ENCODE results near the gene TJP3. TPM values are rescaled to one million over a fixed set of nuclear protein-coding genes. Genes with fewer than 3 reads are reported as not detected.
"Not testable (repeated sequence)": the region's sequence is repeated elsewhere in the genome, so short reads cannot be mapped to it uniquely, and the experiment has no call there.

TJP3 gene
- total and polyA plus RNA-seq, 4 donors = 18.4 to 57.8 (median 49.6) TPM

GRCh38 chr19:3664879-3665642 is 43.1 kb upstream of the TJP3 start:
- Histone ChIP-seq H3K4me1 (ENCODE audit: control insufficient read depth in 5 of 5, insufficient read depth in 5 of 5, low read length in 5 of 5) (peaks cover 0 to 4% (median 0%) of the 10 kb centered on the region in 5 donors), H3K36me3 (ENCODE audit: control insufficient read depth in 4 of 4, insufficient read depth in 4 of 4, low read length in 4 of 4) (peaks cover 0 to 30% (median 23%) of the 10 kb centered on the region in 4 donors), H3K9me3 (ENCODE audit: control insufficient read depth in 4 of 4, insufficient read depth in 3 of 4, low read length in 3 of 4) (no peaks in the 10 kb centered on the region), H3K9ac (ENCODE audit: insufficient read depth in 1 of 2, low read length in 2 of 2) (no peak overlapping the region), H3K4me3 (no peak overlapping the region), H3K27me3 (ENCODE audit: control insufficient read depth in 3 of 3, insufficient read depth in 3 of 3, low read length in 2 of 3) (no peaks in the 10 kb centered on the region), H3K27ac (ENCODE audit: low read depth in 1 of 2, low read length in 1 of 2) (no peak overlapping the region)
- DNase-seq = no peak
- 86 to 91% methylated on average over 19 of the region's 19 CpGs for WGBS, 2 donors
- TF ChIP-seq CTCF (IDR thresholded peaks at IDR 0.05; ENCODE audit: control extremely low read depth, extremely low read depth) = no peak
- no peak for ATAC-seq (ENCODE audit: insufficient read depth, low FRiP score)

DNA sequence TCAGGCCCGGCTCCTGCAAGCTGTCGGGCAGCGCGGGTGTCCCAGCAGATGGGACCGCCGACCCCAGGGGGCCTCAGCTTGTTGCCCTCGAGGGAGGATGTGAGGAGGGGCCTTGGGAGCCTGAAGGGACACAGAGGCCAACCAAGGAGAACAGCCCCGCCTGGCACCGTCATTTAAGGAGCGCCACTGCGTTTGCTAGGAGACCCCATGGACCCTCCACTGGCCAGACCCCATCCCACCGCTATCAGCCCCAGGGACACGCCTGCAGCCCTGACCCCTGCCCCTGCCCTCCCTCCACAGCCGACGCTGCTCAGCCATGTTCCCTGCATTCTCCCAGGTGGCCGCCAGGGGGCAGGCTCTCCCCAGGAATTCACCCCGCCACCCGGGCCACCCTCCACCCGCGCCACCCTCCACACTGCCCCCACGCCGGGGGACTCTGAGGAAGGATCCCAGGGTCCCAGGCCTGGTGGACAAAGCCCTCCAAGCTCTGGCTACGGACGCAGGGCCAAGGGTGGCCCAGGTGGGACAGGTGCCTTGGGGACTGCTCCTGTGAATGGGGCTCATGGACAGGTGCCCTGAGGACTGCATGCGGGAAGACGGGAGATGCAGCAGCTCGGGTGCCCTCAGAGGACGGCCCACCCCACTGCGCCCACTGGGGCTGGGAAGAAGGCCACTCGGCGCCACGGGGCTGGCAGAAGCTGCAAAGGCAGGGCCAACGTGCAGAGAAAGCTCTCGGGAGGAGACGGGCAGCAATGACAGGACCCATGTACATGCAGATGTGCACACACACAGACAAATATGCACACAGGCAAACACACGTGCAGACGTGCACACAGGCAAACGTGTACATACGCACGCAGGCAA is 42.3 kb upstream of the TJP3 start:
- Histone ChIP-seq H3K36me3 (ENCODE audit: control insufficient read depth in 4 of 4, insufficient read depth in 4 of 4, low read length in 4 of 4) (peaks cover 0 to 26% (median 20%) of the 10 kb centered on the region in 4 donors), H3K9ac (ENCODE audit: insufficient read depth in 1 of 2, low read length in 2 of 2) (no peak overlapping the region), H3K4me1 (ENCODE audit: control insufficient read depth in 5 of 5, insufficient read depth in 5 of 5, low read length in 5 of 5) (peaks cover 0 to 12% (median 3%) of the 10 kb centered on the region in 5 donors), H3K9me3 (ENCODE audit: control insufficient read depth in 4 of 4, insufficient read depth in 3 of 4, low read length in 3 of 4) (no peaks in the 10 kb centered on the region), H3K27me3 (ENCODE audit: control insufficient read depth in 3 of 3, insufficient read depth in 3 of 3, low read length in 2 of 3) (no peaks in the 10 kb centered on the region), H3K27ac (ENCODE audit: low read depth in 1 of 2, low read length in 1 of 2) (no peak overlapping the region), H3K4me3 (no peak overlapping the region)
- ATAC-seq (ENCODE audit: insufficient read depth, low FRiP score) (peak; percentile 60), DNase-seq (peak; percentile 31 to 64 (median 47))
- TF ChIP-seq CTCF (IDR thresholded peaks at IDR 0.05; ENCODE audit: control extremely low read depth, extremely low read depth) = peak; percentile 80
- 43 to 52% methylated on average over 35 to 40 of the region's 40 CpGs for WGBS, 2 donors

- DNase-seq; H3K27ac ChIP-seq (ENCODE audit: low read depth in 1 of 2, low read length in 1 of 2); H3K4me3 ChIP-seq; ATAC-seq (ENCODE audit: insufficient read depth, low FRiP score); H3K9me3 ChIP-seq (ENCODE audit: control insufficient read depth in 4 of 4, insufficient read depth in 3 of 4, low read length in 3 of 4); H3K27me3 ChIP-seq (ENCODE audit: control insufficient read depth in 3 of 3, insufficient read depth in 3 of 3, low read length in 2 of 3); H3K9ac ChIP-seq (ENCODE audit: insufficient read depth in 1 of 2, low read length in 2 of 2): not testable (repeated sequence)
- 92 to 95% methylated on average over 14 of the region's 14 CpGs for WGBS, 2 donors
- Histone ChIP-seq H3K36me3 (ENCODE audit: control insufficient read depth in 4 of 4, insufficient read depth in 4 of 4, low read length in 4 of 4) (peaks cover 0 to 20% (median 16%) of the 10 kb centered on the region in 4 donors), H3K4me1 (ENCODE audit: control insufficient read depth in 5 of 5, insufficient read depth in 5 of 5, low read length in 5 of 5) (peaks cover 0 to 18% (median 9%) of the 10 kb centered on the region in 5 donors)
Observed at GRCh38 chr19:3666545-3666856, 41.7 kb upstream of the TJP3 start.

- Histone ChIP-seq H3K27ac (ENCODE audit: low read depth in 1 of 2, low read length in 1 of 2) (no peak overlapping the region), H3K4me1 (ENCODE audit: control insufficient read depth in 5 of 5, insufficient read depth in 5 of 5, low read length in 5 of 5) (peaks cover 0 to 24% (median 14%) of the 10 kb centered on the region in 5 donors), H3K27me3 (ENCODE audit: control insufficient read depth in 3 of 3, insufficient read depth in 3 of 3, low read length in 2 of 3) (no peaks in the 10 kb centered on the region), H3K9me3 (ENCODE audit: control insufficient read depth in 4 of 4, insufficient read depth in 3 of 4, low read length in 3 of 4) (no peaks in the 10 kb centered on the region), H3K36me3 (ENCODE audit: control insufficient read depth in 4 of 4, insufficient read depth in 4 of 4, low read length in 4 of 4) (peaks cover 0 to 18% (median 14%) of the 10 kb centered on the region in 4 donors), H3K9ac (ENCODE audit: insufficient read depth in 1 of 2, low read length in 2 of 2) (no peak overlapping the region), H3K4me3 (no peak overlapping the region)
- ATAC-seq (ENCODE audit: insufficient read depth, low FRiP score) (no peak), DNase-seq (no peak)
- WGBS, 2 donors = 85 to 91% methylated on average over 18 of the region's 18 CpGs
- TF ChIP-seq CTCF (IDR thresholded peaks at IDR 0.05; ENCODE audit: control extremely low read depth, extremely low read depth) = no peak
Observed at GRCh38 chr19:3667037-3667638, 41.0 kb upstream of the TJP3 start.

Measured in lung (tissue), 12 donors.